ENCODE data around the gene SPAM1.

SPAM1 gene

DNA sequence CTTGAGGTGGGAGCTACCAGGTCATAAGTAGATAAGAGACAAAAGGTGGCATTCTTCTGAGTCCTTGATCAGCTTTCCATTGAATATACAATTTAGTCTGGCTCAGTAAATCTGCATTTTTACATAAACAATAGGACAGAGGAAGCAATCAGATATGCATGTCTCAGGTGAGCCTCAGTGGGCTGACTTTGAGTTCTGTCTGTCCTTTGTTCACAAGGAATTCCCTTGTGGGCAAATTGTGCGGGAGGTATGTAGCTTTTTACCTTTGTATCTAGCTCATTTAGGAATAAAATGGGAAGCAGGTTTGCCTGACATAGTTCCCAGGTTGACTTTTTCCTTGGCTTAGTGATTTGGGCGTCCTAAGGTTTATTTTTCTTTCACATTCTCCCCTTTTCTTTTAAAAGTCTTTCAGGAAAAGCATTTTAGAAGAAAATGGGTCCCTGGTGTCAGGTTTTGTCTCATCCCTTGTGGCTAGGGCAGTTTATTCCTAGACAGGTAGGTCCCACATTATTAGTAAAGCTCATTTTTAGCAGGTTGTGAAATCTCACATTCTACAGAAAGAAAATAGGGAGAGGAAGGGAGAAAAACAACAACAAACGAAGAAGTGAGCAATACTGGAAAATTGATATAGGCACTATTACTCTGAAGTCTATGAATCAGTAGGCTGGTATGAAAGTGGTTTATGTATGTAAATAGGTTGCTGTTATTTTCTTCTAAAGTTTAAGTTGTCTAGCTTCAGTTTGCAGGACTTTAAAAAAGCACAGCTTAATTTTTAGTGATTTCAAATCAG lies 16.5 kb downstream of the SPAM1 start:
- no peak for DNase-seq
- Histone ChIP-seq H3K9me3 (no peaks in the 10 kb centered on the region), H3K27me3 (peaks cover 6% of the 10 kb centered on the region), H3K4me3 (ENCODE audit: low read depth, low read length) (no peak overlapping the region), H3K4me1 (no peaks in the 10 kb centered on the region), H3K36me3 (no peaks in the 10 kb centered on the region)
- TF ChIP-seq, protein P1, sequence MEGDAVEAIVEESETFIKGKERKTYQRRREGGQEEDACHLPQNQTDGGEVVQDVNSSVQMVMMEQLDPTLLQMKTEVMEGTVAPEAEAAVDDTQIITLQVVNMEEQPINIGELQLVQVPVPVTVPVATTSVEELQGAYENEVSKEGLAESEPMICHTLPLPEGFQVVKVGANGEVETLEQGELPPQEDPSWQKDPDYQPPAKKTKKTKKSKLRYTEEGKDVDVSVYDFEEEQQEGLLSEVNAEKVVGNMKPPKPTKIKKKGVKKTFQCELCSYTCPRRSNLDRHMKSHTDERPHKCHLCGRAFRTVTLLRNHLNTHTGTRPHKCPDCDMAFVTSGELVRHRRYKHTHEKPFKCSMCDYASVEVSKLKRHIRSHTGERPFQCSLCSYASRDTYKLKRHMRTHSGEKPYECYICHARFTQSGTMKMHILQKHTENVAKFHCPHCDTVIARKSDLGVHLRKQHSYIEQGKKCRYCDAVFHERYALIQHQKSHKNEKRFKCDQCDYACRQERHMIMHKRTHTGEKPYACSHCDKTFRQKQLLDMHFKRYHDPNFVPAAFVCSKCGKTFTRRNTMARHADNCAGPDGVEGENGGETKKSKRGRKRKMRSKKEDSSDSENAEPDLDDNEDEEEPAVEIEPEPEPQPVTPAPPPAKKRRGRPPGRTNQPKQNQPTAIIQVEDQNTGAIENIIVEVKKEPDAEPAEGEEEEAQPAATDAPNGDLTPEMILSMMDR (IDR thresholded peaks at IDR 0.05; ENCODE audit: low read depth, low read length), result no peak

GRCh38 chr7:123944395-123944794 lies 19.4 kb downstream of the SPAM1 start:
- Histone ChIP-seq H3K4me1 (no peaks in the 10 kb centered on the region), H3K4me3 (ENCODE audit: low read depth, low read length) (no peak overlapping the region), H3K9me3 (no peaks in the 10 kb centered on the region), H3K36me3 (no peaks in the 10 kb centered on the region), H3K27me3 (peaks cover 6% of the 10 kb centered on the region)
- no peak for DNase-seq
- TF ChIP-seq, protein P1 (IDR thresholded peaks at IDR 0.05; ENCODE audit: low read depth, low read length), result no peak

DNA sequence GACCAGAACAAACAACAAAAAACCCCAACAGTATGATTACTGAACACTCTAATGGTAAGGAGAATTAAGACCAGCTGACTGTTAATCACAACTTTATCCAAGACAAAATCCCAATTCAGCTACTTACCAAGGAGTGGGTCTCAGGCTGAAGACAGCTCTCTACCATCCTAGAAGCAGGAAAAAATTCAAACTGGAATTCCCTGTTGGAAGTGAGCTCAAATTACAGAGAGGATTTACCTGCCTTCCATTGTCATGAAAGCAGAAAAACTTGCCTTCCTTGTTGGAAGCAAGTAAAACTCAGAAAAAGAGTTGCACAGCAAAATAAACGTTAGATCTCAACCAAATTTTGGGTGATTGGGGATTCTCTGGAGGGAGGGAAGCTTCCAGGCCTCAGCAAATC lies 20.9 kb downstream of the SPAM1 start:
- Histone ChIP-seq H3K4me1 (no peaks in the 10 kb centered on the region), H3K27me3 (peaks cover 6% of the 10 kb centered on the region), H3K36me3 (no peaks in the 10 kb centered on the region), H3K4me3 (ENCODE audit: low read depth, low read length) (no peak overlapping the region), H3K9me3 (no peaks in the 10 kb centered on the region)
- TF ChIP-seq, protein P1 (IDR thresholded peaks at IDR 0.05; ENCODE audit: low read depth, low read length), result no peak
- DNase-seq, result no peak

DNA sequence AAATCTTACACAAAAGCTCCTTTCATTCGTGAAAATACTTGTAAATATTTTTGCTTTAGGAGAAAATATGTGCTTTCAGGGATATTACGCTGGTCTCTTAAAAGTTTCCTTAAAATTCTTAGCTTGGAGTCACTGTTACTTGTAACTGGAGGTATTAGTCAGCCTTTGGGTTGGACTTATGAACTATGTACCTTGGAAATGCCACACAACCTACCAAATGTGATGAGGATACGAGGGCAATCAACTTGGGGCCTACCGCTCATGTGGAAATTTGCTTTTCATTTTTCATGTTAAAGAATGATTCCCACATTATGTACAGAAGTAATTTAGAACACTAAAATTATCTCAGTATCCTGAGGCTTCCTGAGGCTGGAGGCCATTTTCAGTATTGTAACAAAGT lies 23.1 kb downstream of the SPAM1 start:
- no peak for DNase-seq
- TF ChIP-seq, protein P1 (IDR thresholded peaks at IDR 0.05; ENCODE audit: low read depth, low read length), result no peak
- Histone ChIP-seq H3K36me3 (no peaks in the 10 kb centered on the region), H3K27me3 (peaks cover 5% of the 10 kb centered on the region; the same call in 1 of the 2 replicates), H3K4me3 (ENCODE audit: low read depth, low read length) (no peak overlapping the region), H3K4me1 (no peaks in the 10 kb centered on the region), H3K9me3 (no peaks in the 10 kb centered on the region)

DNA sequence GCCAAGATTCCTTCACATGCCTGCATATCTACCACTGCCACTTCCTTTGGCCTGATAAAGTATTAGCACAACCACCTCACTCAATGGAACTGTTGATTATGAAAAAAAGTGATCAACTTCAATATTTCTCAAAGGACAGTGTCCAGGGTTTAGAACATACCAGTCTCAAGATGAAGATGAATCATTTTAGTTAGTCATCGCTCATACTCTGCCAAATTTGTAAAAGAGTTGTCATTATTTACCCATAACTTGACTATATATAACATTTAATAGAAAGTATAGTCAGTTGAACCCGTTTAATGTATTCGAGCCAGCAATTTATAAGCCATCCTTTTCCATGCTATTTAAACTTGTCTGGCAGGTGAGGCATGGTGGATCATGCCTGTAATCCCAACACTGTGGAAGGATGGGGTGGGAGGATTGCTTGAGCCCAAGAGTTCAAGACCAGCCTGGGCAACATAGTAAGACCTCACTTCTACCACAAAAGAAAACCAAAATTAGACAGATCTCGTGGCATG lies 33.2 kb downstream of the SPAM1 start:
- no peaks in the 10 kb centered on the region for H3K4me1 ChIP-seq
- H3K4me3 ChIP-seq (ENCODE audit: low read depth, low read length), result no peak overlapping the region
- H3K27me3 ChIP-seq, result no peaks in the 10 kb centered on the region
- H3K36me3 ChIP-seq, result no peaks in the 10 kb centered on the region
- no peaks in the 10 kb centered on the region for H3K9me3 ChIP-seq
- DNase-seq, result no peak
- TF ChIP-seq, protein P1 (IDR thresholded peaks at IDR 0.05; ENCODE audit: low read depth, low read length), result no peak

GRCh38 chr7:123961771-123962170 lies 36.7 kb downstream of the SPAM1 start:
- no peak overlapping the region for H3K4me3 ChIP-seq (ENCODE audit: low read depth, low read length)
- H3K4me1 ChIP-seq, result no peaks in the 10 kb centered on the region
- DNase-seq, result no peak
- TF ChIP-seq, protein P1 (IDR thresholded peaks at IDR 0.05; ENCODE audit: low read depth, low read length), result no peak
- no peaks in the 10 kb centered on the region for H3K27me3 ChIP-seq
- no peaks in the 10 kb centered on the region for H3K9me3 ChIP-seq
- H3K36me3 ChIP-seq, result no peaks in the 10 kb centered on the region

All from BE2C (cell line).